HepG2 (cell line): ENCODE data around the gene USP32. TPM values are rescaled to one million over a fixed set of nuclear protein-coding genes. Genes with fewer than 3 reads are reported as not detected.

ENCODE experiments used
- FOXC1 ChIP-seq: sonication (generic); formaldehyde crosslinking; IDR thresholded peaks from 2 replicates; pipeline ENCODE4 v1.8.0; 2022; ENCODE audit warnings: mild to moderate bottlenecking, missing genetic modification reagents, borderline replicate concordance
- FOXP1 ChIP-seq, 2 experiments: fragments of 450-650 bp in 1 of 2; IDR thresholded peaks; 2 replicates each; pipeline ENCODE4 v1.6.1; 2017 to 2018; ENCODE audit warnings: antibody characterized with exemption in 1 of 2
- IKZF1 ChIP-seq: fragments of 450-650 bp; IDR thresholded peaks from 2 replicates; pipeline ENCODE4 v1.7.1; 2016
- KDM1A ChIP-seq: IDR thresholded peaks from 2 replicates; pipeline ENCODE4 v1.6.1; 2016; ENCODE audit warnings: missing compliant biosample characterization
- MAZ ChIP-seq, 2 experiments: sonication (generic) in 1 of 2; formaldehyde crosslinking in 1 of 2; IDR thresholded peaks; 2 replicates each; pipeline versions ENCODE4 v1.5.0 to v1.6.1; 2012 to 2020; ENCODE audit warnings: low read depth in 2 of 2, mild to moderate bottlenecking in 2 of 2, borderline replicate concordance in 1 of 2, improper control_type of control experiment in 1 of 2, low read length in 1 of 2, missing genetic modification reagents in 1 of 2, moderate library complexity in 1 of 2
- POLR2G ChIP-seq: fragments of 200-400 bp; formaldehyde crosslinking; IDR thresholded peaks from 2 replicates; pipeline ENCODE4 v1.6.1; 2018; ENCODE audit warnings: mild to moderate bottlenecking, low read depth, low read length, moderate library complexity
- SRSF9 ChIP-seq: fragments of 200-400 bp; formaldehyde crosslinking; IDR thresholded peaks from 2 replicates; pipeline ENCODE4 v1.6.1; 2018; ENCODE audit warnings: borderline replicate concordance, mild to moderate bottlenecking, low read depth, low read length; ENCODE audit not compliant: insufficient read depth, poor library complexity, severe bottlenecking
- SRY ChIP-seq: sonication (generic); formaldehyde crosslinking; IDR thresholded peaks from 2 replicates; pipeline ENCODE4 v1.8.0; 2022; ENCODE audit warnings: mild to moderate bottlenecking, missing genetic modification reagents
- XRCC5 ChIP-seq: fragments of 200-400 bp; formaldehyde crosslinking; optimal IDR thresholded peaks from 2 replicates; pipeline ENCODE3; 2017; ENCODE audit warnings: mild to moderate bottlenecking, low read length
- YEATS2 ChIP-seq: sonication (generic); formaldehyde crosslinking; IDR thresholded peaks from 2 replicates; pipeline ENCODE4 v1.4.0; 2020; ENCODE audit warnings: missing genetic modification reagents, borderline replicate concordance
- ZKSCAN5 ChIP-seq: sonication (generic); formaldehyde crosslinking; IDR thresholded peaks from 2 replicates; pipeline ENCODE4 v1.5.1; 2020; ENCODE audit warnings: mild to moderate bottlenecking, missing genetic modification reagents
- ZNF207 ChIP-seq: fragments of 450-650 bp; IDR thresholded peaks from 2 replicates; pipeline ENCODE4 v1.6.1; 2016; ENCODE audit warnings: antibody characterized with exemption, borderline replicate concordance
- ZNF7 ChIP-seq: IDR thresholded peaks from 2 replicates; pipeline ENCODE4 v1.6.1; 2016; ENCODE audit warnings: missing biosample characterization, missing genetic modification reagents
- ZNF749 ChIP-seq: sonication (generic); formaldehyde crosslinking; IDR thresholded peaks from 2 replicates; pipeline ENCODE4 v1.8.0; 2022; ENCODE audit warnings: mild to moderate bottlenecking, missing genetic modification reagents, moderate library complexity, borderline replicate concordance
- ZNF775 ChIP-seq: sonication (generic); formaldehyde crosslinking; IDR thresholded peaks from 2 replicates; pipeline ENCODE4 v1.4.0; 2020; ENCODE audit warnings: missing genetic modification reagents, mild to moderate bottlenecking, moderate library complexity, borderline replicate concordance
- ZSCAN20 ChIP-seq: sonication (generic); formaldehyde crosslinking; IDR thresholded peaks from 2 replicates; pipeline ENCODE4 v1.4.0; 2020; ENCODE audit warnings: missing genetic modification reagents, mild to moderate bottlenecking, borderline replicate concordance
- ZSCAN21 ChIP-seq: sonication (generic); formaldehyde crosslinking; IDR thresholded peaks from 2 replicates; pipeline ENCODE4 v1.8.0; 2022; ENCODE audit warnings: mild to moderate bottlenecking, missing genetic modification reagents, moderate library complexity, borderline replicate concordance
- polyA plus RNA-seq, 8 experiments: library from polyadenylated mRNA; depleted of rRNA in 3 of 8; stranded (reverse) in 7 of 8; unstranded in 1 of 8; fragments of >200 nt; fragmentation: Illumina TruSeq in 4 of 8; extraction: Trizol in 4 of 8; gene quantifications; 2 replicates each; pipeline versions ENCODE4 v1.2.1 to v1.2.3, GENCODE V29; 2011 to 2016; ENCODE audit warnings: low read depth in 4 of 8, missing spikeins in 1 of 8, mixed read lengths in 1 of 8; ENCODE audit not compliant: insufficient read depth in 1 of 8
- total RNA-seq, 5 experiments: library from RNA; depleted of rRNA; stranded (reverse); fragments of >200 nt; fragmentation: Illumina TruSeq; extraction: Trizol; gene quantifications; 2 replicates each; pipeline ENCODE4 v1.2.3, GENCODE V29; 2016; ENCODE audit warnings: low read depth in 1 of 5
- TF ChIP-seq, protein P1 (sequence below): sonication (generic); formaldehyde crosslinking; IDR thresholded peaks from 2 replicates; pipeline ENCODE4 v1.4.0; 2020; ENCODE audit warnings: missing genetic modification reagents, mild to moderate bottlenecking, borderline replicate concordance
- TF ChIP-seq, protein P2 (sequence below), 2 experiments: sonication (generic) in 1 of 2; formaldehyde crosslinking in 1 of 2; IDR thresholded peaks; 2 replicates each; pipeline versions ENCODE4 v1.4.0 to v1.6.1; 2016 to 2020; ENCODE audit warnings: borderline replicate concordance in 1 of 2, low read depth in 1 of 2, mild to moderate bottlenecking in 1 of 2, missing genetic modification reagents in 1 of 2

USP32 gene
- total and polyA plus RNA-seq, 2 of the 13 experiments (the other 11 are each of a cell fraction or from before 2014, with no cell fraction given) = 24.9 to 39.9 TPM

DNA sequence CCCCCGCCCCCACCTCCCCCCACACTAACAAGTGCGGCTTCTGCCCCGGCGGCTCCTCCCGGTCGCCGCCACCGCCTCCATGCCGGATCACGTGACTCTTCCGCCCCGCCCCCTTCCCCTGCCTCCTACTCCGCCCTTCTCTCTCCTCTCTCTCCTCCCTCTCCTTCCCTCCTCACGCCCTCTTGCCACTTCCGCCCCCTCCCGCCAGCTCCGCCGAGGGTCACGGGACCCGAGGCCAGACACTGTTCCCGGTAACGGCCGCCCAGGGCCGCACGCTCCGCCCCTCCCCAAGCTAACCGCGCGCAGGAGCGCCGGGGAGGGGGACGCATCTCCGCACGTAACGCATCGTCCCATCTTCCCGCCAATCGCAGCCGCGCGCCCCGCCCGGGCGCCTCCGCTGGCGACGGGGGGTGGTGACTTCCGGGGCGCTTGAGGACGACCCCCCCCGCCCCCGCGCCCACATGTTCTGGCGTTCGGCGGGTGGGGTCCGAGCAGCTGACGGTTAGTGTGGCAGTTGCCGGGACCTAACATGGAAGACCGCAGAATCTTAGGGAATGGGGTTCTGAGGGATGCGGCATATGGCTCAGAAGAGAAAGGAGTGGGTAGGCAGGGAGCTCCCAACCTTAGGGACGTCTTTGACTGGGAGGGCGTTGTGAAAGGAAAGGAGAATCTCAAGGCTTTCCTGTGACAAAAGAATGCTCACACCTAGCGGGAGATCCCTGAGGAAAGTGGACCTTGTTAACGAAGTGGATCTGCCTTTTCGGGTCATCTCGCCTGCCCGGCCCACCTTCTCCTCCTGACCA lies at the start of gene USP32 (continued):
- TF ChIP-seq, protein P1, sequence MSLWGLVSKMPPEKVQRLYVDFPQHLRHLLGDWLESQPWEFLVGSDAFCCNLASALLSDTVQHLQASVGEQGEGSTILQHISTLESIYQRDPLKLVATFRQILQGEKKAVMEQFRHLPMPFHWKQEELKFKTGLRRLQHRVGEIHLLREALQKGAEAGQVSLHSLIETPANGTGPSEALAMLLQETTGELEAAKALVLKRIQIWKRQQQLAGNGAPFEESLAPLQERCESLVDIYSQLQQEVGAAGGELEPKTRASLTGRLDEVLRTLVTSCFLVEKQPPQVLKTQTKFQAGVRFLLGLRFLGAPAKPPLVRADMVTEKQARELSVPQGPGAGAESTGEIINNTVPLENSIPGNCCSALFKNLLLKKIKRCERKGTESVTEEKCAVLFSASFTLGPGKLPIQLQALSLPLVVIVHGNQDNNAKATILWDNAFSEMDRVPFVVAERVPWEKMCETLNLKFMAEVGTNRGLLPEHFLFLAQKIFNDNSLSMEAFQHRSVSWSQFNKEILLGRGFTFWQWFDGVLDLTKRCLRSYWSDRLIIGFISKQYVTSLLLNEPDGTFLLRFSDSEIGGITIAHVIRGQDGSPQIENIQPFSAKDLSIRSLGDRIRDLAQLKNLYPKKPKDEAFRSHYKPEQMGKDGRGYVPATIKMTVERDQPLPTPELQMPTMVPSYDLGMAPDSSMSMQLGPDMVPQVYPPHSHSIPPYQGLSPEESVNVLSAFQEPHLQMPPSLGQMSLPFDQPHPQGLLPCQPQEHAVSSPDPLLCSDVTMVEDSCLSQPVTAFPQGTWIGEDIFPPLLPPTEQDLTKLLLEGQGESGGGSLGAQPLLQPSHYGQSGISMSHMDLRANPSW (CRISPR knock-in tag) = no peak
- peak; percentile 73; the same call in 1 of the 2 replicates for TF ChIP-seq ZNF749 (CRISPR knock-in tag)
- no peak for TF ChIP-seq SRSF9
- peak; percentile 95 for TF ChIP-seq YEATS2 (CRISPR knock-in tag)
- TF ChIP-seq IKZF1 = no peak
- TF ChIP-seq FOXC1 (CRISPR knock-in tag) = peak; percentile 91
- peak; percentile 96 for TF ChIP-seq XRCC5
- TF ChIP-seq POLR2G = peak; percentile 96
- peak; percentile 61 for TF ChIP-seq ZKSCAN5 (CRISPR knock-in tag)
- no peak; the same call in 1 of the 2 replicates for TF ChIP-seq ZSCAN21
- peak; percentile 98 for TF ChIP-seq ZNF207
- TF ChIP-seq ZSCAN20 (CRISPR knock-in tag) = no peak
- peak; percentile 21; the same call in 1 of the 2 replicates for TF ChIP-seq KDM1A
- TF ChIP-seq SRY (CRISPR knock-in tag) = peak; percentile 54; the same call in 1 of the 2 replicates
- TF ChIP-seq, protein P2, sequence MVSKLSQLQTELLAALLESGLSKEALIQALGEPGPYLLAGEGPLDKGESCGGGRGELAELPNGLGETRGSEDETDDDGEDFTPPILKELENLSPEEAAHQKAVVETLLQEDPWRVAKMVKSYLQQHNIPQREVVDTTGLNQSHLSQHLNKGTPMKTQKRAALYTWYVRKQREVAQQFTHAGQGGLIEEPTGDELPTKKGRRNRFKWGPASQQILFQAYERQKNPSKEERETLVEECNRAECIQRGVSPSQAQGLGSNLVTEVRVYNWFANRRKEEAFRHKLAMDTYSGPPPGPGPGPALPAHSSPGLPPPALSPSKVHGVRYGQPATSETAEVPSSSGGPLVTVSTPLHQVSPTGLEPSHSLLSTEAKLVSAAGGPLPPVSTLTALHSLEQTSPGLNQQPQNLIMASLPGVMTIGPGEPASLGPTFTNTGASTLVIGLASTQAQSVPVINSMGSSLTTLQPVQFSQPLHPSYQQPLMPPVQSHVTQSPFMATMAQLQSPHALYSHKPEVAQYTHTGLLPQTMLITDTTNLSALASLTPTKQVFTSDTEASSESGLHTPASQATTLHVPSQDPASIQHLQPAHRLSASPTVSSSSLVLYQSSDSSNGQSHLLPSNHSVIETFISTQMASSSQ (IDR thresholded peaks at IDR 0.05; ENCODE audit: low read depth) = no peak
- TF ChIP-seq, protein P2 (CRISPR knock-in tag; IDR thresholded peaks at IDR 0.05; ENCODE audit: borderline replicate concordance) = peak; percentile 89; the same call in 1 of the 2 replicates
- TF ChIP-seq ZNF775 (CRISPR knock-in tag) = peak; percentile 71; the same call in 1 of the 2 replicates
- TF ChIP-seq FOXP1 (IDR thresholded peaks at IDR 0.05) = no peak
- no peak; the same call in 1 of the 2 replicates for TF ChIP-seq FOXP1 (CRISPR knock-in tag; IDR thresholded peaks at IDR 0.05)
- TF ChIP-seq MAZ (IDR thresholded peaks at IDR 0.05; ENCODE audit: borderline replicate concordance, low read depth, low read length) = peak; percentile 98
- TF ChIP-seq MAZ (CRISPR knock-in tag; IDR thresholded peaks at IDR 0.05; ENCODE audit: low read depth) = peak; percentile 99
- TF ChIP-seq ZNF7 (CRISPR knock-in tag) = no peak
